GM21360 (cell line): Measurements from ENCODE around the gene BCR.

ENCODE experiments used
- ATAC-seq: cut with Tn5 transposase; IDR thresholded peaks from one replicate; pipeline ENCODE4 v1.9.1; 2021; ENCODE audit warnings: mild to moderate bottlenecking, moderate library complexity; ENCODE audit not compliant: unreplicated experiment

The BCR gene

GRCh38 chr22:23227380-23227779 lies 47.1 kb downstream of the BCR start:
- no peak for ATAC-seq

- no peak for ATAC-seq
These were observed 48.2 kb downstream of the BCR start for GRCh38 chr22:23228503-23228902.

- ATAC-seq, result no peak
These were observed 49.3 kb downstream of the BCR start for GRCh38 chr22:23229646-23230045.

GRCh38 chr22:23230348-23231068 lies 50.2 kb downstream of the BCR start:
- no peak for ATAC-seq

- ATAC-seq, result no peak
These were observed 51.3 kb downstream of the BCR start for GRCh38 chr22:23231471-23232093.

GRCh38 chr22:23232094-23232905 lies 52.0 kb downstream of the BCR start:
- ATAC-seq, result no peak

- no peak for ATAC-seq
These were observed 52.8 kb downstream of the BCR start for GRCh38 chr22:23233084-23233531.

- ATAC-seq, result no peak
These were observed 53.6 kb downstream of the BCR start for GRCh38 chr22:23233752-23234408.

- no peak for ATAC-seq
These were observed 54.3 kb downstream of the BCR start for GRCh38 chr22:23234409-23235161.

- no peak for ATAC-seq
These were observed 55.1 kb downstream of the BCR start for GRCh38 chr22:23235425-23235824.

- no peak for ATAC-seq
These were observed 55.7 kb downstream of the BCR start for GRCh38 chr22:23236026-23236425.

GRCh38 chr22:23236440-23237184 lies 56.3 kb downstream of the BCR start:
- ATAC-seq, result no peak

- ATAC-seq, result no peak
These were observed 57.0 kb downstream of the BCR start for GRCh38 chr22:23237201-23237798.

GRCh38 chr22:23237841-23238240 lies 57.5 kb downstream of the BCR start:
- no peak for ATAC-seq

GRCh38 chr22:23238707-23239106 lies 58.4 kb downstream of the BCR start:
- ATAC-seq, result no peak

- ATAC-seq, result no peak
These were observed 59.1 kb downstream of the BCR start for GRCh38 chr22:23239429-23239828.

- ATAC-seq, result no peak
These were observed 60.5 kb downstream of the BCR start for GRCh38 chr22:23240639-23241389.

- ATAC-seq, result no peak
These were observed 61.5 kb downstream of the BCR start for GRCh38 chr22:23241562-23242472.
